H7 (cell line): Measurements from ENCODE around the gene KLF15. TPM values are rescaled to one million over a fixed set of nuclear protein-coding genes. Genes with fewer than 3 reads are reported as not detected.

Source experiments
- DNase-seq: peaks from one replicate; pipeline ENCODE4 v3.0.0; 2012
- H3K27me3 ChIP-seq: 2 replicates; pipeline ENCODE4 v1.6.0; 2011; ENCODE audit warnings: mild to moderate bottlenecking, low read length; ENCODE audit not compliant: control insufficient read depth, insufficient read depth
- H3K36me3 ChIP-seq: replicated peaks from 2 replicates; pipeline ENCODE4 v1.5.1; 2011; ENCODE audit warnings: low read length; ENCODE audit not compliant: control insufficient read depth, insufficient read depth
- H3K4me3 ChIP-seq: 2 replicates; pipeline ENCODE4 v1.5.1; 2011; ENCODE audit warnings: low read depth, mild to moderate bottlenecking, control low read depth, low read length, moderate library complexity; ENCODE audit not compliant: insufficient read depth
- total RNA-seq: library from RNA; depleted of rRNA; stranded (reverse); fragments of >200 nt; shearing (Covaris generic); gene quantifications from 2 replicates; pipeline ENCODE4 v1.2.3, GENCODE V29; 2014

Gene KLF15
- total RNA-seq, 1 experiment from 2014 or later = 10.5 TPM

DNA sequence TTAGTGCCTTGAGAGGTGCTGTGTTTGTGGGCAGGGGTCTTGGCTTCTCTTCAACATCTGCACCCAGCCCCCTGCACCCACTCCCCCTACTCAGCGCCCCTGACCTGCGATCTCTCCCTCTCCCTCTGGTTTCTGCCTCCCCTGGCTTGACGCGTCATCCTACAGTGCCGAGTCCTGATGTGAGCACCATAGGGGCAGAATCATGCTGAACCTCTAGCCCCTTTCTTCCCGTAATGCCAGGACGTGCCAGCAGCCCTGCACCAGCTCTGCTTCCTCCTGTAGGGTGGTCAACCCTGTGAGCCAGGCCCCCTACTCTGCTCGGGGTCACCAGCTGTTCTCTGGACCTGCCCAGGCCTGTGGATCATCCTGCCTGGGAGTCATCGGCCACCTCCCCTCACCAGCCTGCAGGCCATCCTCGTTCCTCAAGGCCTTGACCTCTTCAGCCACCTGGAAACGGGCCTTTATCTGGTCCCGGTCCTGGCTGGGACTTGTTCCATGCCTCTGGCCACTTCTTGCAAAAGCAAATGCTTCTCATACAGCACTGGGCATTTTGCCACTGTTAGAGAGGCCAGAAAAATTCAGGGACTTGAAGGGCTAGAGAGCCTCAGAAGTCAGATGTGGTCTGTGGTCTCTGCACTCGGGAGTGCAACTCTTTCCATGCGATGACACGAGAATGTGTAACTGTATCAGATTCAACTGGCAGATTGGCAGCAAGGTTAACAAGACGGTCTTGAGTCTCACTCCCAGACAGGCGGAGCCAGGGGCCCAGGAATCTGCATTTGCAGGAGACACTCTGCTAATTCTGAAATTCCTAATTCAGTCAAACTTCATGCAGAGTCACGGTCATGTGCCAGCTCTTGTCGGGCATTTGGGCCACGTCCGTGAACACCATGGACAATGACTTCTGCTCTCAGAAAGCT is 16.7 kb upstream of the KLF15 start:
- no peak for DNase-seq
- Histone ChIP-seq H3K36me3 (no peaks in the 10 kb centered on the region), H3K27me3 (no peaks in the 10 kb centered on the region), H3K4me3 (no peak overlapping the region)

DNA sequence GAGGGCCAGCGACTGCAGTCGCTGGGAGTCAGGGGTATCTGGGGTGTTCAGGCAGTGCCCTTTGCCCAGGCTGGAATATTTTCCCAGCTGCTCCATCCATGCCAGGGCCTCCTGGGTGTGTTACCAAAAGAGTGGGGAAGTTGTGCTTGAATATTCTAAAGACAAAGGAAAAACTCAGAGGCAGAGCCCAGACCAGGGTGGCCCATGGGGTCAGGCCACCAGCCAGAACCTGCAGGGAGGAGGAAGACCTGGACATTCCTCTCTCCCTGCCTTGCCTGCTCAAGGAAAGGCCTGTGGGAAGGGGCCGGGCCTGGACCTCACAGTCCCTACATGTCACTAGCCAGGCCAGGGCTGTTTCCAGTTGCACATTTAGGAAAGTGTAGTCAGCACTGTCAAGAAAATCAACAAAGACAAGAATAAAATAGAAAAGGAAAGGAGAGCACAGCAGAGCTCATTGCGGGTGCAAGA is 16.0 kb upstream of the KLF15 start:
- Histone ChIP-seq H3K4me3 (no peak overlapping the region), H3K27me3 (no peaks in the 10 kb centered on the region), H3K36me3 (no peaks in the 10 kb centered on the region)
- no peak for DNase-seq

DNA sequence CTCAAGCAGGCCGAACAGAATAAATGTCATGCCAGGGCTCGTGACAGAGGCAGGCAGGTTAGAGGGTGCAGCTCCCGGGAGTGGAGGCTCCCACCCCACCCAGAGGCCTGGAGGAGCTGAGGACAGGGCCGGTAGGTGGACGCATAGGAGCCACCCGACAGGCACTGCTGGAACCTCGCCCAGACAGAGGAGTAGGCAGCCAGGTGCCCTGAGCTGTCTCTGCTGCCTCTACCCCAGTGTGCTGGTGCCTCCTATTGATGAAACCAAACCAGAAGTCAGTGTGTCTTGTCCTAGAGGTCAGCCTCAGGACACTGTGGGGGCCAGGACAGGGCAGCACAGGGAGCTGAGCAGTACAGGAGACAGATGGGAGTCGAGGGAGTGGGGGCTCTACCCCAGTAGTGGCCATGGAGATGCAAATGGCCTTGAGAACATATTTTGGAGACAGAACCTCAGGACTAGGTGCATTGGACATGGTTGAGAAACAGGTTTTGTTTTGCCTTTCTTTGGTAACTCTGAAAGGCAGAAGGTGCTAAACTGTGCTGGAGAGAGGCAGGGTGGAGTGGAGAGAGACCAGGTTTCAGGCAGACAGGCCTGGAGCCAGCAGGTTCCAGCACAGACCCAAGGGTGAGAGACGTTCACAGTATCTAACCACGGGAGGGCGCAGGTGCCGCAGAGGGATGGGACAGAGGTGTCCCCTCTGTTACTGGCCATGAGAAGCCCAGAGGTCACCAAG is 15.4 kb upstream of the KLF15 start:
- no peak overlapping the region for H3K4me3 ChIP-seq
- no peak for DNase-seq
- no peaks in the 10 kb centered on the region for H3K27me3 ChIP-seq
- H3K36me3 ChIP-seq = no peaks in the 10 kb centered on the region

DNA sequence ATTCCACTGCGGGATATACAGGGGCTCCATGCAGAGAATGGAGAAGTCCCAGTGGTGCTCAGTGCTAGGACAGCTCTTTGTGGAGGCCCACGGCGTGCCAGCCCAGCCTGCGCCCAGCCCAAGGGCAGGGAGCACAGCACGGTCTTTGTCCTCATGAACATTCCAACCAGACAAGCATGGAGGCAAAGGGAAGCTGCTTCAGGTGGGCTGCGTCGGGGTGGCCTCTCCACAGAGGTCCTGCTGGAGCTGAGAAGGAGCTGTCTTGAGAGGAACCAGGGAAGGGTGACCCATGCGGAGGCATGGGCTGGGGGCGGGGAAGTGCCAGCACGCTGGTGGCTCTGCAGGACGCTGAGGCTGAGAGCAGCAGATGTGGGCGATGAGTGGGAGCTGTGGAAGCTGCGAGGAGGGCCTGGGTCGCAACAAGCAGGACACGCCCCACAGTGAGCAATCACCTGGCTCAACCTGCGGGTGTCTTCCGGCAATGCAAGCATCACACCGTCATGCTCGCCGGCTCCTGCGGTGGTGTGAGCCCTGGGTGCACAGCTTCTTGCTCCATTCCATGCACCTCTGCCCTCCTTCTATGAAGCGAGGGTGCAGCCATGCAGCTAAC is 14.0 kb upstream of the KLF15 start:
- DNase-seq = peak; percentile 51
- H3K4me3 ChIP-seq = no peak overlapping the region
- no peaks in the 10 kb centered on the region for H3K27me3 ChIP-seq
- H3K36me3 ChIP-seq = no peaks in the 10 kb centered on the region

DNA sequence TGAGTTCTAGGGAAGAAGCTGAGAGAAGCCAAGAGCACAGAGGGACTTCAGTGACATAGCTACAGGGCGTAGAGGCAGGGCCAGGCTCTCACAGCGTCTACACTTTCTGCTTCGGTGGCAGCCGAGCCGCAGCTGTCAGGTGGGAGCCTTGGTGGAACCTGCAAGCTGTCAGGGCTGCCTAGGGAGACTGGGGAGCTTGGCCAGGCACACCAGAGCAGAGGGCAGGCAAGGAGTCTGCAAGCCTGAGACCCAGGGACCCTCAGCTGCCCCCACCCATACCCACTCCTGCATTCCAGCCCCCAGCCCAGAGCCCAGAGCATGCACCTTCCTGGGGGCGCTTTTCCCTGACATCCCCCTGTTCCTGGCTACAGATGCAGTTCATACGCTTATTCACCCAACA is 13.4 kb upstream of the KLF15 start:
- Histone ChIP-seq H3K4me3 (no peak overlapping the region), H3K36me3 (no peaks in the 10 kb centered on the region), H3K27me3 (no peaks in the 10 kb centered on the region)
- DNase-seq = no peak

DNA sequence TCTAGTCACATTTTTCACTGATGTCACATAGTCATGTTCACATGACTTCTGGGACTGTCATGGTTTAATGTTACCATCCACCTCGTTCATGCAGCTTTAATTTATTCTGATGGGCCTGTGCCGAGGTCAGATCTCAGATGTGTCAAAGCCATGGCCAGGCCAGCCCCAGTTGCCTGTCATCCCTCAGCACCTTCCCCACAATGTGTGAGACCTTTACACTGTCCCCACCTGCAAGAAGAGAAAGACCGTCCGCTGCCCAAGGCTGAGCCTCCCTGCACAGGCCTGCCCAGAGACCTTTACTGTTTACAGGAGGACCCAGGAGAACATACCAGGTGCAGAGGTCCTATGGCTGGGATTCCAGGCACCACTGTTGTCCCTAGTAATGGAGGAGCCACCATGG is 12.8 kb upstream of the KLF15 start:
- no peak overlapping the region for H3K4me3 ChIP-seq
- no peak for DNase-seq
- H3K36me3 ChIP-seq = no peaks in the 10 kb centered on the region
- H3K27me3 ChIP-seq = no peaks in the 10 kb centered on the region

DNA sequence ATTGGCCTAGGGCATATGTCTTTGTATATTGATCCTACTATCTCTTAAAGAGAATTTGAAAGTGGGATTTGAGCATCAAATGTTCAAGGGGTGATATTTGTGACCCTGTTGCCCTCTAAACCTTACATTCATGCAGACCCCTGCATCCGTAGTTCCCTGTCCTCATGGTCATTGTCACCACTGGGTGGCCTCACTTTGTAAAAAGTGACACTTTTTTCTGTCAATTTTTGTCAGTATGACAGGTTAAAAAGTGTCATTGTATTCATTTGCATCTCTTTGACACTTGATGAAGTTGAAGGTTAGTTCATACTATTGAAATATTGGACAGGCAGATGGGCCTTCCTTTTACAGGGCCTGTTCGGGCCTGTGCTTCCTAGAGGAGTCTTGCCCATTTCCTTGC is 12.3 kb upstream of the KLF15 start:
- Histone ChIP-seq H3K36me3 (no peaks in the 10 kb centered on the region), H3K27me3 (no peaks in the 10 kb centered on the region), H3K4me3 (no peak overlapping the region)
- DNase-seq = no peak

DNA sequence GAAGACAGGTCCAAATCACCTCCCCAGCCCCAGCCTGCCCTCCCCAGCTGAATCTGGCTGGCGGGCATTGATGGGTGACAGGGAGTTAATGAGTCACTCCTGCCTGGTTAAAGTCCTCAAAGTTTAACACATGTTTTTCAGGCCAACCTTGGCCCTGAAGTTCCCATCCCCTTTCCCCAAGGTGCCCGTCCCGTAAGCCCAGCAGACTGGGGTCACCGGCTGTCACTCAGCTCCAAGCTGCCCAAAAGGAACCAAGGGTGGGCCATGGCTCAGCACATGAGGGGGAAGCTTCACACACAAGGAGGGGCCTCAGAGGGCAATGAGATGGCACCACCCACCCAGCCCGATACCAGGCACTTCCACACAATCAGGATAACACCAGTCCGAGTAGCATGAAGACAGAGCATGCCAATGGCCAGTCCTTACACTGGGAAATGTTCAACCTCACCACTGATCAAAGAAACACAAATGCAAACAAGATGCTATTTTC is 10.2 kb upstream of the KLF15 start:
- Histone ChIP-seq H3K27me3 (no peaks in the 10 kb centered on the region), H3K4me3 (no peak overlapping the region), H3K36me3 (no peaks in the 10 kb centered on the region)
- no peak for DNase-seq

DNA sequence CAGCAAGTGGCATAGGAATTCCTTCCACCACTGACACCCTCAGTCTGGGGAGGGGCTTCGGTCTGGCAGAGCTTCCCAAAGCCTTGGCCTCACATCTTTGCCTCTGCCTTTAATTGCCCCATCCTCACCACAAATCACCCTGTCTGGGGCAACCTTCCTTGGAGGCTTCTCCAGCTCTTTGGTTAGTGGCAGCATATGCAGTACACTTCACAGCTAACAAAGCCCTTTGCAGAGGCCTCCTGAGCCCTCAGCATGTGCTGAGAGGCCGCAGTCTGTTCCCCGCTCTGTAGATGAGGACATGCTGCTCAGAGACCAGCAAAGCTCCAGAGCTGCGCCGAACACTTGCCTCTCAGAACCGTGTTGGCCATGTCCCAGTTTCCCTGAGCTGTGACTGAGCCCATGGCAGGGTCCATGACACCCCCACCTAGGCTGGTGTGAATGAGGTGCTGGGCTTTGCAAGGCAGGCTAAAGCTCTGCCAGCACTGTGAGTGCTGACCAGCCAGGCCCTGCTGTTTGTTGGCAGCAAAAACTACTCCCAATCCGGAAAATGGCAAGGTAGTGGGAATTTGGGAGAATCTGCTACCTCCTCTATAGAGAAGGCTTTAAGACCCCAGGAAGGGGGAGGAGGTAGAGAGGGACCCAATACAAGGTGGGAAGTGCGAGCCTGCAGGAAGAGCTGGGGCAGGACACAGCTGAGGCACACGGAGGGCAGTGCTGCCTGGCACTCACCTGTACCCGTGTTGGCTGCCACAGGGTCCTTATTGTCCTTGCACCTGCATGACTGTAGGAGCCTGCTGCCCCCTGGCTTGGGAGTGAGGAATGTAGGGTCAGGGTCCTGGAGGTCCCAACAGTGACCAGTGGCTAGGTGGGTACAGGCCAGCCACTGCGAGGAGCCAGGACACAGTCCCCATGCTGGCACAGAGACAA is 8.4 kb upstream of the KLF15 start:
- no peaks in the 10 kb centered on the region for H3K36me3 ChIP-seq
- no peak for DNase-seq
- H3K27me3 ChIP-seq = no peaks in the 10 kb centered on the region
- H3K4me3 ChIP-seq = no peak overlapping the region

DNA sequence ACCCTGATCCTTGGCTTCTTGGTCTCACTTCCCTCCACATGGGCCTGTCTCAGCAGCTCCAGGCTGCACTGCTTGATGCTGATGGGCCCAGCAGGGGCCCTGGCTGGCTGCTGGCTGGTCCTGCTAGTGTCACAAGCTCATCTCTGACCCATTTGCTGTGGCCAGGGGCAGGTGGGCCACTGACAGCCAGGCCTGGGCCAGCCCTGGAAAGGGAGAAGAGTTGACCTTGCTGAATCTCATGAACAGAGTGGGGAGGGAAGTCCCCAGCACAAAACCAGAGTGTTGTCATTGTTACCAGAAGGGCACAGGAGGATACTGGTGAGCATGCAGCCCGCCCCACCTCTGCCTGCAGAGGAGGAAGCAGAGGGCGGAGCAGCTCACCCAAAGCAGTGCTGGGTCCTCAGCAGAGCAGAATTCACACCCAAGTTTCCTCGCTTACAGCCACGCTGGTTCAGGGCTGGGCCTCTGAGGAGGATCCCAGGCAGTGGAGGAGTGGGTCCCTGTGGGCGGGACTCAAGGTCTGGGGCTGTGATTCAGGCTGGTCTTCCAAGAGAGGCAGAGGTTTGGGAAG is 7.6 kb upstream of the KLF15 start:
- Histone ChIP-seq H3K36me3 (no peaks in the 10 kb centered on the region), H3K4me3 (no peak overlapping the region), H3K27me3 (0 out of 2 replicates have a peak, but pooled peaks cover 4% of the 10 kb centered on the region)
- DNase-seq = no peak

DNA sequence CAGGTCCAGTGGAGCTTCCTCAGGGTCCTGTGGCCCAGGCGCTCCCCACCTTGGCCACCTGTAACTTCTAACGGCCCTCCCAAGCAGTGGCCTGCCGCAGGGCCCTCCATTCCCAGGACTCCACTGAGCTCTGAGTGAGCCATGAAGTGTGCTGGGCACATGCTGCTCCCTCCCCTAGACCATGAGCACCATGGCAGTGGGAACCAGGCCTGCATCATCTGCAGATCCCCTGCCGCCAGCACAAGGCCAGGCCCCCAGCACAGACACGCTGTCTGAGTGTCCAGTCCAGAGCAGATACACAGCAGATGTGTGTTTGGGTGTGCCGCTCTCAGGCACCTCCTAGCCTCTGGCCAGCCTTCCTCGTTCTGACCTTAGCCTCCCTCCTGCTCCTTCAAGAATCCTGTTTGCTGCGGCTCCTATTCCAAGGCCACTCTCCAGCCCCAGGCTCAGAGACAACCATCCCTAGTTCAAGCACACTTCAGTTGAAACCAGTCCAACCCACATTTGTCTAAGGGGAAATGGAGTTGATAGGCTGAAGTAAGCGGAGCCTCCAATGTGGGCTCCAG is 7.0 kb upstream of the KLF15 start:
- no peak for DNase-seq
- Histone ChIP-seq H3K4me3 (no peak overlapping the region), H3K27me3 (peaks cover 6% of the 10 kb centered on the region; the same call in 1 of the 2 replicates), H3K36me3 (no peaks in the 10 kb centered on the region)

DNA sequence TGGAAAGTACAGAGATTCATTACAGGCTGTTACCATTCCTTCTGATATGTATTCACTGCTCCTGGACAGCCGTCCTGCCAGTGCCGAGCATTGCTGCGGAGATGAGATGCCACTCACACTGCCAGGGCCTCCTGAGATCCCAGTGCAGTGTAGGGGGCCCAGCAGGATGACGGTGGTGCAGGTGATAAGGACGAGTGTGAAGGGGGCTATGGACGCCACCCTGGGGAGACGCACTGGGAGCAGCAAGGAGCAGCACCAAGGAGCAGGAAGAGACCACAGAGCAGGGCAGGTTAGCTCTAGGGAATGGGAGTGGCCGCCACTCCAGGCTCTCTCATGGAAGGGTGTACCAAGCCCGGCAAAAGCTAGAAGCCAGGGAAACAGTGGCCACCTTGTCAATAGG is 4.0 kb upstream of the KLF15 start:
- Histone ChIP-seq H3K27me3 (peaks cover 19% of the 10 kb centered on the region), H3K36me3 (no peaks in the 10 kb centered on the region), H3K4me3 (no peak overlapping the region)
- DNase-seq = no peak

DNA sequence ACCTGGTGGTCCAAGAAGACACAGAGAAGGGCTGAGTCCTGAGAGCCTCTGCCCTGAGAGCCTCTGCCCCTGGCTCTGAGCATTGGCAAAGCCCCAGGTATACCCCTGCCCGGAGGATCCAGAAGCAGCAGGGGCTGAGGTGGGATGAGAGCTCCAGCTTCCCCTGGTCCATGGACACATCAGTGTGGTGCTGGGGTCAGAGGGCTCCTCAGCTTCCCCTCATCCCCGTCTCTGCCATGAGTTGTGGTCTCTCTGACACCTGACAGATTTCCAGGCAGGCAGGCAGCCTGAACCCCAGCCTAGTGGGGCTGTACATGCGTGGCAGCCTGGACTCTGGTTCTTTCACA is 3.5 kb upstream of the KLF15 start:
- Histone ChIP-seq H3K27me3 (peaks cover 19% of the 10 kb centered on the region), H3K36me3 (no peaks in the 10 kb centered on the region), H3K4me3 (no peak overlapping the region)
- DNase-seq = no peak
